Aorta (tissue), 5 donors: ENCODE measurements around the gene CT45A1. TPM values are rescaled to one million over a fixed set of nuclear protein-coding genes. Genes with fewer than 3 reads are reported as not detected.
A peak's percentile ranks its signal among the peaks of the same experiment; 100 is the strongest.
"Not testable (repeated sequence)": the region's sequence is repeated elsewhere in the genome, so short reads cannot be mapped to it uniquely, and the experiment has no call there.

ENCODE experiments used
- ATAC-seq: fragments of 200-7000 bp; cut with Tn5 transposase; one replicate; pipeline ENCODE4 v1.9.1; 2022; ENCODE audit warnings: moderate library complexity; ENCODE audit not compliant: low FRiP score
- DNase-seq, 2 donors: peaks; one replicate each; pipeline ENCODE4 v3.0.0-alpha.2; 2020
- H3K27ac ChIP-seq, 2 donors: one replicate each; pipeline ENCODE4 v1.5.1; 2013; ENCODE audit warnings: low read length in 2 of 2, mild to moderate bottlenecking in 2 of 2, moderate library complexity in 2 of 2, control low read depth in 1 of 2, inconsistent platforms in 1 of 2, low read depth in 1 of 2
- H3K27me3 ChIP-seq, 2 donors: one replicate each; pipeline ENCODE4 v1.6.1; 2013; ENCODE audit warnings: control low read depth in 1 of 2, low read length in 1 of 2, mild to moderate bottlenecking in 1 of 2, moderate library complexity in 1 of 2; ENCODE audit not compliant: insufficient read depth in 2 of 2, control insufficient read depth in 1 of 2
- H3K36me3 ChIP-seq, 2 donors: one replicate each; pipeline ENCODE4 v1.6.1; 2013; ENCODE audit warnings: control low read depth in 1 of 2, low read length in 1 of 2, mild to moderate bottlenecking in 1 of 2; ENCODE audit not compliant: insufficient read depth in 2 of 2, control insufficient read depth in 1 of 2
- H3K4me1 ChIP-seq, 2 donors: one replicate each; pipeline ENCODE4 v1.6.1; 2013; ENCODE audit warnings: low read length in 2 of 2, control low read depth in 1 of 2, mild to moderate bottlenecking in 1 of 2, moderate library complexity in 1 of 2; ENCODE audit not compliant: insufficient read depth in 2 of 2, control insufficient read depth in 1 of 2
- H3K4me3 ChIP-seq, 2 donors: one replicate each; pipeline ENCODE4 v1.5.1; 2013; ENCODE audit warnings: low read length in 2 of 2, control low read depth in 1 of 2, mild to moderate bottlenecking in 1 of 2
- H3K9me3 ChIP-seq: one replicate; pipeline ENCODE4 v1.6.1; 2013; ENCODE audit warnings: mild to moderate bottlenecking, low read length; ENCODE audit not compliant: control insufficient read depth
- WGBS, 2 donors: extraction: QIAGEN DNeasy Blood & Tissue Kit; methylation state at CpG; one replicate each; pipeline ENCODE4 v1.1.7; 2013; 5-methylcytosine and 5-hydroxymethylcytosine counted together
- intact Hi-C, 2 donors: fragments of 100-400 bp; cut with DNase I; formaldehyde crosslinking; loops; one replicate each; pipeline versions ENCODE4 v1.14.2 to v1.15.0; 2022
- long read RNA-seq, 2 donors: library from polyadenylated mRNA; unstranded; transcript quantifications; one replicate each; pipeline ENCODE4 v2.0.0, GENCODE V29; 2020 to 2021
- polyA plus RNA-seq, 2 donors: library from polyadenylated mRNA; stranded (reverse); fragments of 200-250 nt; gene quantifications; one replicate each; pipeline ENCODE4 v1.2.3, GENCODE V29; 2013
- total RNA-seq, 2 donors: library from RNA; stranded (reverse); fragmentation: NEBNext Ultra II Directional; extraction: Animal tissue kit (Norgen Biotek cat#: 25700); gene quantifications; one replicate each; pipeline ENCODE4 v1.2.1, GENCODE V29; 2021
- donor health status: healthy with polysubstance abuse.
- donor health status: Bipolar disorder and iron deficiency.
- donor health status: DM: no; HTN: no; CAD: no.
- donor health status: DM: no; HTN: no; CAD: no.
- donor health status: DM: yes; HTN: yes; CAD: no.

Gene CT45A1
- not detected for total RNA-seq
- polyA plus RNA-seq, result not detected
- long read RNA-seq, donor 1, result 0 reads
- long read RNA-seq, donor 2, result 0 reads

DNA sequence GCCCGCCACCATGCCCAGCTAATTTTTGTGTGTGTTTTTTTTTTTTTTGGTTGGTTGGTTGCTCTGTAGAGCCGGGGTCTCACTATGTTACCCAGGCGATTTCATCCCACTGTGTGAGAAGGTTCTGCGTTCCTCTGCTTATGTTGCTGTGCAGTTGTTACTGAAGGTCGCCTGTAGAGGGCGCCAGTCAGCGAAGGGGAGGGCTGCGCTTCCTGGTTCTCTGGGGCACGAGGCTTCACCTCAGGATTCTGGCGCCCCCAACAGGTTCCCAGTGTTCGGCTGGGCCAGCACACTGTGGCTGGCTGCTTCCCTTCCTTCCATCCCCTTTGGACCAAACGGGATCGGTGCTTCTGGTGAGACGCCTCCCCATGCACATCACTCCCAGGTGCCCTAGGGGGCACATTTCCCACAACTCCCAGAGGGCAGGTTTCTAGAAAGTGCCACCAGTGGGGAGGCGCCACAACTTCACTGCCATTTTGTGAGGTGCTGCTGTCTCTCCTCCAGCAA is at the start of gene CT45A1:
Gene CT45A1, plus strand, starts transcription at position 457 of the 507 bp plus-strand sequence. CDS start 5,302 bp downstream, outside the sequence.
- H3K4me1 ChIP-seq, H3K27ac ChIP-seq, H3K4me3 ChIP-seq, H3K9me3 ChIP-seq, H3K27me3 ChIP-seq, ATAC-seq, H3K36me3 ChIP-seq, DNase-seq, intact Hi-C loops: not testable (repeated sequence)
- 78 to 91% methylated on average over 7 to 12 of the region's 15 CpGs for WGBS, 2 donors

DNA sequence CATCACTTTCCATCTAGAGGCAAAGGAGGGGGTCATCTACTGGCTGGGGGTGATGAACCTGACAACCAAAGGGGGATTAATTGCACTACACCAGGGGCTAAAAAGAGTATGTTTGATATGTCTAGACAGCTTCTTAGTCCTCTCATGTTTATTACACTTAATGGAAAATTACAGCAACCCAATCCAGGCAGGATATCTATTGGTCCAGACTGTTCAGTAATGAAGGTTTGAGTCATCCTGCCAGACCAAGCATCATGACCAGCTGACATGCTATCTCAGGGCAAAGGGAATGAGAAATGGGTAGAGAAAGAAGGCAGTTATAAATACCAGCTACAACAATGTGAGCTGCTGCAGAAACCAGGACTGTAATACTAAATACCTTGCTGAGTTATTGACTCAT is 40.5 kb upstream of the CT45A1 start:
- H3K27me3 ChIP-seq, H3K4me3 ChIP-seq, DNase-seq, ATAC-seq, H3K27ac ChIP-seq, H3K36me3 ChIP-seq, intact Hi-C loops, H3K9me3 ChIP-seq, H3K4me1 ChIP-seq: not testable (repeated sequence)

- DNase-seq (no peak), ATAC-seq (no peak)
- no peak overlapping the region for H3K27ac ChIP-seq
- H3K9me3 ChIP-seq, result no peaks in the 10 kb centered on the region
- H3K4me1 ChIP-seq, result no peaks in the 10 kb centered on the region
- intact Hi-C loops, result no loop called here
- no peak overlapping the region for H3K4me3 ChIP-seq
- WGBS, 2 donors, result 33 to 45% methylated on average over 16 of the region's 16 CpGs
- no peaks in the 10 kb centered on the region for H3K27me3 ChIP-seq
- no peaks in the 10 kb centered on the region for H3K36me3 ChIP-seq
These were observed 25.3 kb upstream of the CT45A1 start for GRCh38 chrX:135688137-135688536.

DNA sequence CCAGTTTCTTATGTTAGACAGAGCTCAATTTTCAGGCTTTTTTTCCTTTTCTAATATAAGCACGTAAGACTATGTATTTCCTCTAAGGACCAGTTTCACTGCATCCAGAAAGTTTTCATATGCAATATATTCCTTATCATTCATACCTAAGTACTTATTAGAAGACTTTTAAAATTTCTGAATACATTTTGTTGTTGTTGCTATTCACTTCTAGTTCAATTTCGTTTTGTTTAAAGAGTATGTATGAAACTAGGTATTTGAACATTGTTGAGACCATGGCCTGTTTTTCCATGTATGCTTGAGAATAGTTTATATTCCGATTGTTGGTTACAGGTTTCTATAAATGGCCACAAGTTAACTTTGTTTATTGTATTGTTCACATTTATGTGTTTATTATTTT is 18.0 kb upstream of the CT45A1 start:
- H3K4me3 ChIP-seq, result no peak overlapping the region
- intact Hi-C loops, result no loop called here
- no peak overlapping the region for H3K27ac ChIP-seq
- ATAC-seq, result no peak
- H3K4me1 ChIP-seq, result no peaks in the 10 kb centered on the region
- no peaks in the 10 kb centered on the region for H3K36me3 ChIP-seq
- H3K9me3 ChIP-seq, result no peaks in the 10 kb centered on the region
- WGBS, 2 donors, result 54 to 58% methylated on average over 3 of the region's 3 CpGs
- no peak for DNase-seq
- no peaks in the 10 kb centered on the region for H3K27me3 ChIP-seq

GRCh38 chrX:135697601-135698000 is 15.8 kb upstream of the CT45A1 start:
- intact Hi-C loops, result no loop called here
- Histone ChIP-seq H3K4me3 (no peak overlapping the region), H3K36me3 (no peaks in the 10 kb centered on the region), H3K27me3 (no peaks in the 10 kb centered on the region), H3K9me3 (no peaks in the 10 kb centered on the region), H3K4me1 (no peaks in the 10 kb centered on the region), H3K27ac (no peak overlapping the region)
- ATAC-seq (no peak), DNase-seq (no peak)

GRCh38 chrX:135698924-135699323 is 14.5 kb upstream of the CT45A1 start:
- Histone ChIP-seq H3K4me1 (no peaks in the 10 kb centered on the region), H3K4me3 (no peak overlapping the region), H3K27ac (no peak overlapping the region), H3K36me3 (no peaks in the 10 kb centered on the region), H3K27me3 (no peaks in the 10 kb centered on the region), H3K9me3 (no peaks in the 10 kb centered on the region)
- intact Hi-C loops, result no loop called here
- no peak for DNase-seq
- no peak for ATAC-seq

DNA sequence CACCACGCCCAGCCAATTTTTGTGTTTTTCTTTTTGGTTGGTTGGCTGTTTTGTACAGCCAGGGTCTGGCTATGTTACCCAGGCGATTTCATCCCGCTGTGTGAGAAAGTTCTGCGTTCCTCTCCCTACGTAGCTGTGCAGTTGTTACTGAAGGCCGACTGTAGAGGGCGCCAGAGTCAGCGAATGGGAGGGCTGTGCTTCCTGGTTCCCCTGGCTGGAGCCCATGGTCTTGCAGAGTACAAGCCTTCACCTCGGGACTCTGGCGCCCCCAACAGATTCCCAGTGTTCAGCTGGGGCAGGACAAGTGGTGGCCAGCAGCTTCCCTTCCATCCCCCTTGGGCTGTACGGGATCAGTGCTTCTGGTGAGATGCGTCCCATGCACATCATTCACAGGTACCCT is 5.6 kb upstream of the CT45A1 start:
- no peak overlapping the region for H3K4me3 ChIP-seq
- H3K27me3 ChIP-seq, result no peaks in the 10 kb centered on the region
- intact Hi-C loops, result no loop called here
- no peaks in the 10 kb centered on the region for H3K9me3 ChIP-seq
- 57 to 65% methylated on average over 12 of the region's 12 CpGs for WGBS, 2 donors
- no peaks in the 10 kb centered on the region for H3K36me3 ChIP-seq
- peak in 1 of 2 donors; percentile 48 for DNase-seq
- H3K27ac ChIP-seq, result no peak overlapping the region
- no peak for ATAC-seq
- no peaks in the 10 kb centered on the region for H3K4me1 ChIP-seq

GRCh38 chrX:135713795-135714194 is 356 bp downstream of the CT45A1 start:
- WGBS, 2 donors, result 89 to 90% methylated on average over 19 to 20 of the region's 20 CpGs
- intact Hi-C loops, result no loop called here
- ATAC-seq (no peak), DNase-seq (no peak)
- H3K36me3 ChIP-seq, result no peaks in the 10 kb centered on the region
- no peaks in the 10 kb centered on the region for H3K27me3 ChIP-seq
- H3K4me3 ChIP-seq, result no peak overlapping the region
- H3K9me3 ChIP-seq, result no peaks in the 10 kb centered on the region
- H3K27ac ChIP-seq, result no peak overlapping the region
- no peaks in the 10 kb centered on the region for H3K4me1 ChIP-seq

GRCh38 chrX:135734666-135735065 is 21.2 kb downstream of the CT45A1 start:
- DNase-seq, H3K27me3 ChIP-seq, intact Hi-C loops, H3K36me3 ChIP-seq, H3K9me3 ChIP-seq, ATAC-seq, H3K27ac ChIP-seq, H3K4me1 ChIP-seq, H3K4me3 ChIP-seq: not testable (repeated sequence)
- WGBS, 2 donors, result 58 to 72% methylated on average over 5 of the region's 5 CpGs
